Ammon's horn (tissue), 1 donor: ENCODE data around the gene CTNNAL1.
"Not testable (repeated sequence)": the region's sequence is repeated elsewhere in the genome, so short reads cannot be mapped to it uniquely, and the experiment has no call there.

Experiments
- DNase-seq: peaks from one replicate; pipeline ENCODE4 v3.0.0-alpha.2; 2016; ENCODE audit warnings: low spot score

The CTNNAL1 gene

DNA sequence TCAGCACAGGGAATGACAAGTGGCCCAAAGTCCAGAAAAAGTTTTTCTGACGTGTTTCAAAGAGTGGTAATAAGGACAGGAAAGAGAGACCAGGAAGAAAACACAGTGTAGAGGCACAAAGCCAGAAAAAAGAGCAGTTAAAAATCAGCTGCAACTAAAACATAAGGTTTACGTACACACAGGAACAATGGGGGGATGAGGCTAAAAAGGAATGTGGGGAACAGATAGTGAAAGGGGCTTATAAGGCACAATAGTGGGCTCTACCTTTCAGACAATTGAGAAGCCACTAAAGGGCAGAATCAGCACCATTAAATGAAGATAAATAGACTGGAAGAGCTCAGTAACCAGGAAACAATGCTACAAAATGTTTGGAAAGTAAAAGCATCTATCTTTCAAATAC is 84.9 kb downstream of the CTNNAL1 start:
- no peak for DNase-seq

DNA sequence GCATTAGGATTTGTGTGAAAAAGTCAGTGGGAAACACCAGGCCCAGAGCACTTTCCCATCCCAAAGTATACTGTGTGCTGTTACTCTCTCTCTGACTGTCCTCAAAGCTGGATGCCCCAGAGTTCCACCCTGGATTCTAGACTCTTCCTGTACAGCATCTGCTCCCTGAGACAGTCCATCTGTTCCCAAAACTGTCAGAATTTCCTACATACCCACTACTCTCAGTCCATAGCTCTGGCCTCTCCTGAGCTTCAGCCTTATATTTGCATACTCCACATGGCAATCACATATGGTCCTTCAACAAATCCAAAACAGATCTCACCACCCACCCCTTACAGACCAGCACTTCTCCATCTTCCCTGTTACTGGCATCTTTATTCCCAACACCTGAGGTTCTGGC is 88.8 kb downstream of the CTNNAL1 start:
- DNase-seq: no peak

DNA sequence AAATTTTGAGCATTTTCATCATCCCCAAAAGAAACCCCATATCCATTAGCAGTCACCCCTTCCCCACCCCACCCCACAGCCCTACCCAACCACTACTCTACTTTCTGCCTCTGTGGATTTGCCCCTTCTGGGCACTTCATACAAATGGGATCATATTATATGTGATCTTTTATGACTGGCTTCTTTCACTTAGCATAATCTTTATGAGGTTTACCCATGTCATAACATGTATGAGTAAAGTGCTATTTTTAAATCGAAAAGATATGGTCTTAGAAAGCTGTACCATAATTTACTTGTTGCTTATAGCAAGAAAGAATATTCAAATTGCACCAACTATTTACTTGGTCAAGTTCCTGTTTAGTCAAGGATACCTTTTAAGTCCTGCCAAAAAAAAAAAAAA is 92.1 kb downstream of the CTNNAL1 start:
- no peak for DNase-seq

DNA sequence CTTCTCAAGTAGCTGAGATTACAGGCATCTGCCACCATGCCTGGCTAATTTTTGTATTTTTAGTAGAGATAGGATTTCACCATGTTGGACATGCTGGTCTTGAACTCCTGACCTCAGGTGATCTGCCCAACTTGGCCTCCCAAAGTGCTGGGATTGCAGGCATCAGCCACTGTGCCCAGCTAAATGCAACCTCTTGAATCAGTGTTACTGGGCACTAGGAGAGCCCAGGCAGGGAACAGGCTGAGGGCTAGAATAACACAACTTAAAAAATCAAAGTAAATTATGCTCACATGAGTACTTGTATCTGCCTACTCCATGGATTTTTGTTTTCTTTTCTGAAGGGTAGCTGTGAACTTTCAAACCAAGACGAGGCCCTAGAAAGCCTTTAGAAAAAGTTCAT is 92.9 kb downstream of the CTNNAL1 start:
- not testable (repeated sequence) for DNase-seq

DNA sequence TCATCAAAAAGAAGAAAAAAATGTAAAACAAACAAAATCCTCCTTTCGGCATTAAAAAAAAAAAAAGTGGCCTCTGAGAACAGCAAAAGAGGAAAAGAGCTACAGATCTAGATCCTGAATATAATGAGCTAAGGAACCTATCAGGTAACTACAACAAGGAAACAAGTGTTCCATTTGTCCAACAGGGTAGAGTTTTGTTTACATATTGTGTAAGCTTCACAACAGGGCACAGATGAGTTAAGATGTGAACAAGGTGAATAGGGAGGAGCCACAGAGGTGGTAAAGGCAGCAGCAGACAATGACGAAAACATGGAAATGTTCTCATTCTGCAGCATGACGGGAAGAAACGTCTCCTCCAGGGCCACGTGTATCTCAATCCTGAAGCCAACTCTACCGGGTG is 93.8 kb downstream of the CTNNAL1 start:
- no peak for DNase-seq

DNA sequence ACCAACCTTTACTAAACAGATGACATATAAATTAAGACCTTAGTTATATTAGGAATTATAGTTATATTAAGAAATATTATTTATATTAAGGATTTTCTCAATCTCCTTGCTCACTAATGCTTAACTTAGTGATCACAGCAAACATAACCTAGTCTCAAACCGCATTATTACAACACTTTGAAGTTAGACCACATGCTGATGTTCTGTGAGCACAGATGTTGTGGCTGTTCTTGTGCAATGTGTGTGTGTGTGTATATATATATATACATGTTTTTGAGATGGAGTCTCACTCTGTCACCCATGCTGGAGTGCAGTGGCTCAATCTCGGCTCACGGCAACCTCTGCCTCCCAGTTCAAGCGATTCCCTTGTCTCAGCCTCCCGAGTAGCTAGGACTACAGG is 99.9 kb downstream of the CTNNAL1 start:
- no peak for DNase-seq

DNA sequence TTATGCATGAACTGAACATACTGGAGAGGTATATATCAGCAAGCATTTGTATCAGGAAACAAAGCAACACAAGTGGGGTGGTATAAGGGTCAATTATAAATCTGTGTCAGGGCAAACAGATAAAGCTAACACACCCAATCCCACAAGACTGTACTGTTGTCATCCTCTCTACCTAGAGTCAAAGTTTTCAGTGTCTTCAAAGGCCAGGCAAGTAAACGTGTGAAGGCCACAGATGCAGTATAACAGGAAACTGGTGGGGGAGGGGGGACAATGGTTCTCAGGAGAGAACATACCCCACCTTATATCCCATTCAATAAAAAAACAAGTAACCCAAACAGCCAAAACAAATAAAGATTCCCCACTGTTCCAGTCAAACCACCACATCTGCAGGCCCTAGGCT is 101.5 kb downstream of the CTNNAL1 start:
- no peak for DNase-seq

DNA sequence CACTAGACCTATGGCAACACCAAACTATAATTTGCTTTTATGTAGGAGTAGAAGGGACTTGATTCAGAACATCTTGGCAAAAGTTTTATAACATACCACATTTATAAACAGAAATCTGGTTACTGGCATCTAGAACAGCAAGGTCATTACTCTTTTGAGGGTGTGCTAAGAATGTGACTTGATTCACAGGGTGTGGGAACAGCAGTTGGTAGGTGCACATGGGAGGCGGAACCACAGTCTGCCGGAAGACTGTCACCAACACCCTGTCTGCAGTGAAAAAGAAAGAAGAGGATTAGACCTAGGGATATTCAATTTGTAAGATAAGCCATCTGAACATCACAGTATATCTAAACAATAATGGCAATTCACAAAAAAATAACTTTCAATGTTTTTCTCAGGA is 102.4 kb downstream of the CTNNAL1 start:
- no peak for DNase-seq

DNA sequence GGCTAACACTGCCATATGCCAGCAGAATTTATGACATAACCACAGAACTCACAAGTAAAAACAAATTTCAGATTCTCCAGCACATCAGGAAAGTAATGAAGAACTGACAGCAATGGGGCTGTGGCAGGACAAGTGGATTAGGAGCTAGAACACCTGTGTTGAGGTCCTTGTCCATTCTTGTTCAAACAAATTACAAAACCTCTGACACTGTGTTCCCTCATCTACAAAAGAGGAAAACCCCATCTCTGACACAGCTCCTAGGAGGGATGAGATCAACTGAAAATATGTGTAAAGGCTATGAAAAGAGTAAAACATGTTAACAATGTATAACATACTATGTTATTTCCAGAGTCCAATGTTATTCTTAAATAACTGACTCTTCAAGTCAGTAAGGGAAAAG is 102.9 kb downstream of the CTNNAL1 start:
- no peak for DNase-seq

DNA sequence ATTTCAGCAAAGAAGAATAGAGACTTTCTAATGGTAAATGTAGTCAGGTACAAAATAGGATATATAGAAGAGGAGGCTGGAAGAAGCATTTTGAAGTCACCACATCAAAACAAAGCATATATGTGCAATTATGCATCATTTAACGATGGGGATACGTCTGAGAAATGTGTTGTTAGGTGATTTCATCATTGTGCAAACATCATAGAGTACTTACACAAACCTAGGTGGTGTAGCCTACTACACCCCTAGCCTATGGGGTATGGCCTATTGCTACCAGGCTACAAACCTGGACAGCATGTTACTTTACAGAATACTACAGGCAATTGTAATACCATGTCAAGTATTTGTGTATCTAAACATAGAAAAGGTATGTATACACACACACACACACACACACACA is 107.8 kb downstream of the CTNNAL1 start:
- no peak for DNase-seq

DNA sequence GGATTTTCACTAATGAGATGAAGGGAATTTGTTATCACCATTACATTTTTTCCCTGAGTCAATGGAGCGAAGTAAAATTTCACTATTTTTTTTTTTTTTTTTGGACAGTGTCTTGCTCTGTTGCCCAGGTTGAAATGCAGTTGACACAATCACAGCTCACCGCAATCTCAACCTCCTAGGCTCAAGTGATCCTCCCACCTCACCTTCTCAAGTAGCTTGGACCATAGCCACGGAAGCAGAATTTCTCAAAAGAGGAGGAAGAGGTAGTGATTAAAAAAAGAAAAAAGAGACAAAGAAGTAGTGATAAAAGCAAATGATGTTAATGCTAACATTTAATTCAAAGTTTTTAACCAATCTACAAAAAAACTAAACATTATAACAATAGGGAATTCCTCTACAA is 109.1 kb downstream of the CTNNAL1 start:
- no peak for DNase-seq

DNA sequence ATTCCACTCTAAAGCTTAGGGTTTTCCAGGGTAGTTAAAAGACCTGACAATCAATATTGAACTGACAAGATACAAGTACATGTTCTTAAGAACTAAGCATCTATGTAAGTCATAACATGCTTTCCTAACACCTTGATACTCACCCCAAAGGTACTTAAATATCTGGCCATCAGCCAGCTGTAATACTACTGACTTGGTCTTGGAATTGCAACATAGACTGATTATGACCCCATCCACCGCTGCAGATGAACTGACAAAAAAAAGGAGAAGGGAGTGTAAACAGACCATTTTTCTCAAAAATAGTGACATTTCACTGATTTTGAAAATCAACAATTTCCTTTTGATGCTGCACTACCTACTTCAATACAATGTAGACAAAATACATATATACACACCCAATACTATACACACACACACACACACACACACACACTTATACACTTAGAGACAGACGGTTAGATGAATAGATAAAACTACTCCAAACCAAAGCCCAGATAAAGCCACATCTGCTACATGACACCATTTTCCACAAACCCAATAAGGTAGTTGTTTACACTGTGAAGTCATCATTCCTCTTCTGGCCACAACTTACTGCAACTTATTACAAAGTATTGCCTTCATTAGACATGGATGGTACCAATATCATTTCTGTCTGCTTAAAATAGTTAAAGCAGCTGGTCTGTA is 109.7 kb downstream of the CTNNAL1 start:
- no peak for DNase-seq

DNA sequence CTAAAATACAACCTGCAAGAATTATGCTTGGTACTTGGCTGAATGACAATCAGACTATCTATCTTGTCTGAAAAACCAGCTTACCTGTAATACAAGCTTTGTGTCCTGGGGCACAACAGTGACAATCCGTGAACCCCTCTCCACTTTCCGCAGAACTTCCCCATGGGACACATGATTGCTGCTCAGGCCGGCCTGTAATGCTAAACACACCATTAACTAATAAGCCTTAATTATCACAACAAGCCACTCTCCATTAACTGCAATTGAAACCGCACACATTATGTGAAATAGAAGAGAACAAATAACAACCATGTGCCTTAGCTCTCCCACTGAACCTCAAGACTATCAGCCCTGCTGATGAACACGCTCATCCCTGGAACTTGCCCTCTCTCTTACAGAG is 113.1 kb downstream of the CTNNAL1 start:
- no peak for DNase-seq

DNA sequence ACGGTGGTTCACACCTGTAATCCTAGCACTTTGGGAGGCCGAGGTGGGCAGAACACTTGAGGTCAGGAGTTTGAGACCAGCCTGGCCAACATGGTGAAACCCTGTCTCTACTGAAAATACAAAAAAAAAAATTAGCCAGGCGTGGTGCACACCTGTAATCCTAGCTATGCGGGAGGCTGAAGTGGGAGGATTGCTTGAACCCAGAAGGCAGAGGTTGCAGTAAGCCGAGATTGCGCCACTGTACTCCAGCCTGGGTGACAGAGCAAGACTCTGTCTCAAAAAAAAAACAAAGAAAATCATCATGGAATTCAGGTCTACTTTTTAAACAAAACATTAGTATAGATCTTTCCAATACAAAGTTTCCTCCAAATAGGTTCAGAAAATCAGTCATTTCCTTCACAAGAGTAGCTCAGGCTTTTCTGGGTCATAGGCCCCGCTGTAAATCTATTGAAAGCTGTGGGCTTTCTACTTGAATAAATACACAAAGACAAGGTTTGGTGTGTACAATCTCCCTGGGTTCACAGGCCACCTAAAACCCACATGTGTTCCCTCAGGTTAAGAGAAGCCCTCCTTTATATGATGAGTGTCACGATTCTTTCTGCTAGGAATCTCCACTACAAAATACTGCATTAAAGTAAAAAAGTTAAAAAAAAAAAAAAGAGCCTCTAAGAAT is 114.1 kb downstream of the CTNNAL1 start:
- not testable (repeated sequence) for DNase-seq

DNA sequence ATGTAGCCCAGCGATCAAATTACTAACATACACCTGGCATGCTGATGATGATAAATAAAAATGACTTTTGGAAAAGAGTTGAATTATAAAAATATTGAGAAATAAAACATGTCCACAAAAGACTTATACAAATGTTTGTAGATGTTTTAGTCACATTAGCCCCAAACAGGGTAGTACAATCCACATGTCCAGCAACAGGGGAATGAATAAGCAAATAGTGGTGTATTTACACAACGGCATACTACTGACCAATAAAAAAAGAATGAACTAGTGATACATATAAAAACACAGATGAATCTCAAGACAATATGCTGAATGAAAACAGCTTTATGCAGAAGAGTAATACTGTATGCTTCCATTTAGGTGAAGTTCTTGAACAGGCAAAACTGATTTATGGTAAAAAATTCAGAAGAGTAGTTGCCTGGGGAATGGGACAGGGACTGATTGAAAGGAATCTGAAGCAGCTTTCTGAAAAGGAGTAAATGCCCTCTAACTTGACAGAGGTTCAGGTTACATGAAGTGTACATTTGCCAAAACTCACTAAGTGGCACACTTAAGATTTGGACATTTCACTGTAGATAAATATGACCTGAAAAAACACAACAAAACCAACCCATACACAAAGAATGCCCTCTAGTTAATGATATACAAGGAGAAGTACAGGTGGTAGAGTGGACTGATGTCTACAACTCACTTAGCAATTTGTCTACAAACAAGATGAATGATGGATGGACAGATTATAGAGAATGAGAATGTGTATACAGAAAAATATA is 115.8 kb downstream of the CTNNAL1 start:
- no peak for DNase-seq

DNA sequence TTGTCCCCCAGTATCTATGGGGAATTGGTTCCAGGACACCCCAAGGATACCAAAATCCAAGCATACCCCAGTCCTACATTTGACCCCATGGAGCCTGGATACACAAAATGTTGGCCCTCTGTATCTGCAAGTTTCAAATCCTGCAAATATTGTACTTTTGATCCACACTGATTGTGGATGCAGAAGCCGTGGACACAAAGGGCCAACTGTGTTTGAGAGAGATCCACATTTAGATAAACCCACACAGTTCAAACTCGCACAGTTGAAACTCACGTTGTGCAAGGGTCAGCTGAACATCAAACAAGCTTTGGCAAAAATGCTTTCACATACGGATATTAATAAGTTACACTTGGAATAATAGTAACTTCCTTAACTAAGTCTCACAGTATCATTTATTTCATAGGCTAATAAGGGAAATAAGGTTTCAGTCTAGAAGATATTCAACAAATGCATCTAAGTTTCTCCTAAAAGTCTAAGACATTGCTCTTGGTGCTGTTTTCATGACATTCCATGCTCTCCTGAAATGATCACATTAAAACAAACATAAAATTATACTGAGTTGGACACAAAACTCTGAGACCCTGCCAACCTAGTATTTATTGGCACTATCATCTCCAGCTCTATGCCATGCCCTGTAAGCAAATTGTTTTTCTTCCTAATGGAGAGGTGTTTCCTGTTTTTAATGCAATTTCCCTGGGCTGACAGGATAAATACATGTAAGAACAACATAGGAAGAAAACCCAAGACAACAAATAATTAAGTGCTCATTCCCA is 118.9 kb downstream of the CTNNAL1 start:
- DNase-seq: no peak
